SK-N-SH (cell line): ENCODE data around the gene LRMDA.

ENCODE experiments used
- CTCF ChIP-seq: fragments of 200-600 bp; sonication (generic); IDR thresholded peaks from 2 replicates; pipeline ENCODE4 v1.6.1; 2017; ENCODE audit warnings: antibody characterized with exemption, mild to moderate bottlenecking, moderate library complexity
- EZH2phosphoT487 ChIP-seq: fragments of 200-600 bp; sonication (generic); IDR thresholded peaks from 2 replicates; pipeline ENCODE4 v1.6.1; 2017; ENCODE audit warnings: low read depth, mixed run types, mild to moderate bottlenecking, antibody characterized with exemption, moderate library complexity, borderline replicate concordance
- FOSL2 ChIP-seq: IDR thresholded peaks from 2 replicates; pipeline ENCODE4 v1.4.0; 2012; ENCODE audit warnings: low read depth, mild to moderate bottlenecking, moderate library complexity, borderline replicate concordance
- FOXJ3 ChIP-seq: sonication (generic); formaldehyde crosslinking; IDR thresholded peaks from 2 replicates; pipeline ENCODE4 v1.5.1; 2020; ENCODE audit warnings: mild to moderate bottlenecking, missing genetic modification reagents
- FOXM1 ChIP-seq: IDR thresholded peaks from 2 replicates; pipeline ENCODE4 v1.4.0; 2012; ENCODE audit warnings: low read depth, mild to moderate bottlenecking
- IRF3 ChIP-seq: fragments of 150-350 bp; IDR thresholded peaks from 2 replicates; pipeline ENCODE4 v1.6.1; 2016; ENCODE audit warnings: mild to moderate bottlenecking, low read depth, low read length
- JUND ChIP-seq: IDR thresholded peaks from 2 replicates; pipeline ENCODE4 v1.4.0; 2012
- MEF2A ChIP-seq: IDR thresholded peaks from 2 replicates; pipeline ENCODE4 v1.4.0; 2012; ENCODE audit warnings: low read depth, borderline replicate concordance
- NFIC ChIP-seq: IDR thresholded peaks from 2 replicates; pipeline ENCODE4 v1.4.0; 2012; ENCODE audit warnings: borderline replicate concordance
- POLR2AphosphoS5 ChIP-seq: IDR thresholded peaks from 2 replicates; pipeline ENCODE4 v1.6.1; 2012; ENCODE audit warnings: low read depth, low read length
- TEAD4 ChIP-seq: IDR thresholded peaks from 2 replicates; pipeline ENCODE4 v1.4.0; 2012; ENCODE audit warnings: mild to moderate bottlenecking, borderline replicate concordance; ENCODE audit not compliant: insufficient read depth
- YY1 ChIP-seq: IDR thresholded peaks from 2 replicates; pipeline ENCODE4 v1.4.0; 2012; ENCODE audit warnings: low read depth, mild to moderate bottlenecking
- TF ChIP-seq, protein P1 (sequence below): IDR thresholded peaks from 2 replicates; pipeline ENCODE4 v1.4.0; 2012; ENCODE audit warnings: low read depth
- TF ChIP-seq, protein P2 (sequence below): IDR thresholded peaks from 2 replicates; pipeline ENCODE4 v1.4.0; 2012; ENCODE audit warnings: low read depth, borderline replicate concordance

GRCh38 chr10:75461672-75462649 lies 30.5 kb downstream of the LRMDA start:
- TF ChIP-seq CTCF = no peak
- no peak for TF ChIP-seq NFIC
- no peak for TF ChIP-seq FOXM1
- TF ChIP-seq YY1 = no peak
- no peak for TF ChIP-seq POLR2AphosphoS5
- TF ChIP-seq, protein P1, sequence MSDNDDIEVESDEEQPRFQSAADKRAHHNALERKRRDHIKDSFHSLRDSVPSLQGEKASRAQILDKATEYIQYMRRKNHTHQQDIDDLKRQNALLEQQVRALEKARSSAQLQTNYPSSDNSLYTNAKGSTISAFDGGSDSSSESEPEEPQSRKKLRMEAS = no peak
- no peak for TF ChIP-seq JUND
- TF ChIP-seq TEAD4 = no peak
- TF ChIP-seq IRF3 = no peak
- no peak for TF ChIP-seq MEF2A
- TF ChIP-seq, protein P2, sequence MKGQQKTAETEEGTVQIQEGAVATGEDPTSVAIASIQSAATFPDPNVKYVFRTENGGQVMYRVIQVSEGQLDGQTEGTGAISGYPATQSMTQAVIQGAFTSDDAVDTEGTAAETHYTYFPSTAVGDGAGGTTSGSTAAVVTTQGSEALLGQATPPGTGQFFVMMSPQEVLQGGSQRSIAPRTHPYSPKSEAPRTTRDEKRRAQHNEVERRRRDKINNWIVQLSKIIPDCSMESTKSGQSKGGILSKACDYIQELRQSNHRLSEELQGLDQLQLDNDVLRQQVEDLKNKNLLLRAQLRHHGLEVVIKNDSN = no peak
- no peak for TF ChIP-seq FOSL2
- no peak for TF ChIP-seq FOXJ3
- no peak for TF ChIP-seq EZH2phosphoT487
